Stimulated activated naive CD8-positive, alpha-beta T cell treated with anti-CD3 and anti-CD28 coated beads, Interleukin-15, amount 100 ng/mL, for 72 hours (primary cell): ENCODE measurements around the gene ADIPOR2.

Source experiments
- ATAC-seq: fragments of 150-1000 bp; cut with Tn5 transposase; 2 replicates; pipeline ENCODE4 v1.10.0; 2021; ENCODE audit warnings: mild to moderate bottlenecking, moderate library complexity
- DNase-seq, 2 donors: peaks; one replicate each; pipeline ENCODE4 v3.0.0; 2021 to 2022
- H3K27ac Mint-ChIP-seq, 2 donors: one replicate each; pipeline ENCODE4 v1.8.0; 2022; ENCODE audit warnings: mild to moderate bottlenecking in 2 of 2, mixed read lengths in 2 of 2, moderate library complexity in 2 of 2
- H3K27me3 Mint-ChIP-seq: one replicate; pipeline ENCODE4 v1.8.0; 2022; ENCODE audit warnings: mixed read lengths
- H3K4me1 Mint-ChIP-seq: one replicate; pipeline ENCODE4 v1.8.0; 2022; ENCODE audit warnings: mild to moderate bottlenecking, mixed read lengths
- H3K4me3 Mint-ChIP-seq, 2 donors: one replicate each; pipeline ENCODE4 v1.8.0; 2022; ENCODE audit warnings: mild to moderate bottlenecking in 2 of 2, mixed read lengths in 2 of 2, moderate library complexity in 1 of 2
- H3K9me3 Mint-ChIP-seq, 2 donors: one replicate each; pipeline ENCODE4 v1.8.0; 2022; ENCODE audit warnings: mixed read lengths in 2 of 2

Gene ADIPOR2

GRCh38 chr12:1836854-1837421, 146.1 kb downstream of the ADIPOR2 start:
- DNase-seq (no peak), ATAC-seq (no peak)
- Mint-ChIP-seq H3K9me3 (no peaks in the 10 kb centered on the region), H3K4me1 (peaks cover 3% of the 10 kb centered on the region), H3K27me3 (peaks cover 27% of the 10 kb centered on the region), H3K4me3 (no peak overlapping the region), H3K27ac (no peak overlapping the region)

- DNase-seq: no peak
- ATAC-seq: no peak
- H3K4me1 Mint-ChIP-seq: peaks cover 10% of the 10 kb centered on the region
- H3K9me3 Mint-ChIP-seq: no peaks in the 10 kb centered on the region
- H3K27me3 Mint-ChIP-seq: peaks cover 26% of the 10 kb centered on the region
- H3K4me3 Mint-ChIP-seq: no peak overlapping the region
- peak overlapping the region in 1 of 2 donors; percentile 75 for H3K27ac Mint-ChIP-seq
Measured at GRCh38 chr12:1837541-1838204, 146.8 kb downstream of the ADIPOR2 start.
